ENCODE measurements around the gene RNF167. TPM values are rescaled to one million over a fixed set of nuclear protein-coding genes. Genes with fewer than 3 reads are reported as not detected.
A peak's percentile ranks its signal among the peaks of the same experiment; 100 is the strongest.

Gene RNF167
- total RNA-seq, 1 experiment from 2014 or later: 59.5 TPM

GRCh38 chr17:4950075-4950745, 10.1 kb downstream of the RNF167 start:
- DNase-seq (ENCODE audit: extremely low read depth, low read depth): no peak

- no peak for DNase-seq (ENCODE audit: extremely low read depth, low read depth)
These were observed 10.7 kb downstream of the RNF167 start, which contains the start of gene ENO3 for GRCh38 chr17:4950746-4951204. Gene ENO3 (plus strand): TSS chr17:4951119. CDS start chr17:4951830, 711 bp downstream.

GRCh38 chr17:4951486-4951885, 11.4 kb downstream of the RNF167 start:
- no peak for DNase-seq (ENCODE audit: extremely low read depth, low read depth)

GRCh38 chr17:4953451-4953961, 13.4 kb downstream of the RNF167 start:
- no peak for DNase-seq (ENCODE audit: extremely low read depth, low read depth)

GRCh38 chr17:4955091-4955490, 15.0 kb downstream of the RNF167 start:
- no peak for DNase-seq (ENCODE audit: extremely low read depth, low read depth)

- DNase-seq (ENCODE audit: extremely low read depth, low read depth): no peak
These were observed 16.5 kb downstream of the RNF167 start for GRCh38 chr17:4956493-4957061.

- DNase-seq (ENCODE audit: extremely low read depth, low read depth): no peak
These were observed 18.0 kb downstream of the RNF167 start for GRCh38 chr17:4958102-4958501.

GRCh38 chr17:4959261-4959965, 19.3 kb downstream of the RNF167 start:
- DNase-seq (ENCODE audit: extremely low read depth, low read depth): no peak

GRCh38 chr17:4960279-4960922, 20.3 kb downstream of the RNF167 start:
- no peak for DNase-seq (ENCODE audit: extremely low read depth, low read depth)

- no peak for DNase-seq (ENCODE audit: extremely low read depth, low read depth)
These were observed 25.4 kb downstream of the RNF167 start for GRCh38 chr17:4965311-4965986.

- DNase-seq (ENCODE audit: extremely low read depth, low read depth): peak; percentile 99
These were observed 26.9 kb downstream of the RNF167 start for GRCh38 chr17:4966844-4967538.

- DNase-seq (ENCODE audit: extremely low read depth, low read depth): peak; percentile 94
These were observed 27.7 kb downstream of the RNF167 start, which contains the start of gene SPAG7 for GRCh38 chr17:4967539-4968485. Gene SPAG7 (minus strand): TSS chr17:4967817. CDS start chr17:4967804, 13 bp downstream.

- DNase-seq (ENCODE audit: extremely low read depth, low read depth): no peak
These were observed 28.5 kb downstream of the RNF167 start for GRCh38 chr17:4968486-4969046.

GRCh38 chr17:4969047-4969550, 29.0 kb downstream of the RNF167 start:
- peak; percentile 95 for DNase-seq (ENCODE audit: extremely low read depth, low read depth)

- DNase-seq (ENCODE audit: extremely low read depth, low read depth): no peak
These were observed 29.6 kb downstream of the RNF167 start for GRCh38 chr17:4969551-4970173.

- no peak for DNase-seq (ENCODE audit: extremely low read depth, low read depth)
These were observed 30.2 kb downstream of the RNF167 start for GRCh38 chr17:4970273-4970672.

GRCh38 chr17:4971826-4972225, 31.8 kb downstream of the RNF167 start:
- no peak for DNase-seq (ENCODE audit: extremely low read depth, low read depth)

GRCh38 chr17:4972322-4972721, 32.3 kb downstream of the RNF167 start:
- DNase-seq (ENCODE audit: extremely low read depth, low read depth): no peak
